DLD1 (cell line): ENCODE measurements around the gene FAM177A1.
"Not testable (repeated sequence)": the region's sequence is repeated elsewhere in the genome, so short reads cannot be mapped to it uniquely, and the experiment has no call there.

Source experiments
- in situ Hi-C: cut with HindIII; loops from 2 replicates; pipeline ENCODE4 v1.10.0; 2017; ENCODE audit warnings: low sequenced_read_pairs

The FAM177A1 gene

GRCh38 chr14:35061113-35061791 is 15.2 kb downstream of the FAM177A1 start:
- in situ Hi-C loops, result not testable (repeated sequence)

- in situ Hi-C loops, result not testable (repeated sequence)
Observed at GRCh38 chr14:35065731-35066130, 19.7 kb downstream of the FAM177A1 start.

- in situ Hi-C loops, result no loop called here
Observed at GRCh38 chr14:35068238-35069012, 22.4 kb downstream of the FAM177A1 start.

GRCh38 chr14:35072226-35072625 is 26.2 kb downstream of the FAM177A1 start:
- in situ Hi-C loops, result no loop called here

GRCh38 chr14:35073486-35073885 is 27.4 kb downstream of the FAM177A1 start:
- in situ Hi-C loops, result no loop called here

- in situ Hi-C loops, result no loop called here
Observed at GRCh38 chr14:35078082-35078481, 32.0 kb downstream of the FAM177A1 start.

- in situ Hi-C loops, result no loop called here
Observed at GRCh38 chr14:35079742-35080141, 33.7 kb downstream of the FAM177A1 start.

- in situ Hi-C loops, result no loop called here
Observed at GRCh38 chr14:35083530-35084150, 37.6 kb downstream of the FAM177A1 start.

- in situ Hi-C loops, result no loop called here
Observed at GRCh38 chr14:35085441-35085840, 39.4 kb downstream of the FAM177A1 start.

GRCh38 chr14:35088514-35088913 is 42.4 kb downstream of the FAM177A1 start:
- in situ Hi-C loops, result no loop called here

- in situ Hi-C loops, result not testable (repeated sequence)
Observed at GRCh38 chr14:35094645-35095044, 48.6 kb downstream of the FAM177A1 start.

GRCh38 chr14:35107866-35108265 is 61.8 kb downstream of the FAM177A1 start:
- in situ Hi-C loops, result no loop called here

- in situ Hi-C loops, result no loop called here
Observed at GRCh38 chr14:35112641-35113040, 66.6 kb downstream of the FAM177A1 start.

- in situ Hi-C loops, result no loop called here
Observed at GRCh38 chr14:35113308-35113950, 67.4 kb downstream of the FAM177A1 start.

GRCh38 chr14:35114036-35114435 is 68.0 kb downstream of the FAM177A1 start:
- in situ Hi-C loops, result no loop called here

GRCh38 chr14:35116242-35116641 is 70.2 kb downstream of the FAM177A1 start:
- in situ Hi-C loops, result no loop called here

GRCh38 chr14:35117112-35117511 is 71.0 kb downstream of the FAM177A1 start:
- in situ Hi-C loops, result no loop called here

GRCh38 chr14:35121026-35121886 is 75.2 kb downstream of the FAM177A1 start:
- in situ Hi-C loops, result no loop called here

- in situ Hi-C loops, result no loop called here
Observed at GRCh38 chr14:35121887-35122695, 76.0 kb downstream of the FAM177A1 start, which contains the start of the genes PPP2R3C and PRORP. Gene PPP2R3C, minus strand, starts transcription at chr14:35121990. Its CDS starts 31 bp downstream, at chr14:35121959. Gene PRORP, plus strand, starts transcription at chr14:35122552. Its CDS starts 694 bp downstream, at chr14:35123246.
